Measurements from ENCODE around the gene CTPS2.
"Not testable (repeated sequence)": the region's sequence is repeated elsewhere in the genome, so short reads cannot be mapped to it uniquely, and the experiment has no call there.

The CTPS2 gene

GRCh38 chrX:16618422-16618821 lies 94.0 kb downstream of the CTPS2 start:
- H3K27ac Mint-ChIP-seq = no peak overlapping the region
- H3K4me3 Mint-ChIP-seq = no peak overlapping the region
- peaks cover 5% of the 10 kb centered on the region for H3K9me3 Mint-ChIP-seq

GRCh38 chrX:16617382-16617781 lies 95.1 kb downstream of the CTPS2 start:
- no peaks in the 10 kb centered on the region for H3K4me1 Mint-ChIP-seq
- H3K27me3 Mint-ChIP-seq (ENCODE audit: low read depth) = no peaks in the 10 kb centered on the region
- no peak for TF ChIP-seq CTCF (IDR thresholded peaks at IDR 0.05; ENCODE audit: unreplicated experiment in 3 of 3)
- H3K4me3 Mint-ChIP-seq = no peak overlapping the region
- peak overlapping the region in 2 of 3 experiments; percentile 0 to 30 for H3K27ac Mint-ChIP-seq
- peaks cover 5% of the 10 kb centered on the region for H3K9me3 Mint-ChIP-seq
- H3K36me3 Mint-ChIP-seq (ENCODE audit: low read depth) = peaks cover 79% of the 10 kb centered on the region

More at GRCh38 chrX:16618422-16618821, 94.0 kb downstream of the CTPS2 start:
- Mint-ChIP-seq H3K36me3 (ENCODE audit: low read depth) (peaks cover 73% of the 10 kb centered on the region), H3K4me1 (no peaks in the 10 kb centered on the region), H3K27me3 (ENCODE audit: low read depth) (no peaks in the 10 kb centered on the region)
- TF ChIP-seq CTCF (IDR thresholded peaks at IDR 0.05; ENCODE audit: unreplicated experiment in 3 of 3) = no peak

GRCh38 chrX:16612257-16612897 lies 100.1 kb downstream of the CTPS2 start:
- H3K4me1 Mint-ChIP-seq = no peaks in the 10 kb centered on the region
- peaks cover 69% of the 10 kb centered on the region for H3K36me3 Mint-ChIP-seq (ENCODE audit: low read depth)
- TF ChIP-seq CTCF (IDR thresholded peaks at IDR 0.05; ENCODE audit: unreplicated experiment in 3 of 3) = no peak
- H3K4me3 Mint-ChIP-seq = no peak overlapping the region
- H3K27ac Mint-ChIP-seq = no peak overlapping the region
- H3K9me3 Mint-ChIP-seq = no peaks in the 10 kb centered on the region
- no peaks in the 10 kb centered on the region for H3K27me3 Mint-ChIP-seq (ENCODE audit: low read depth)

- peaks cover 74% of the 10 kb centered on the region for H3K36me3 Mint-ChIP-seq (ENCODE audit: low read depth)
- H3K9me3 Mint-ChIP-seq; H3K27ac Mint-ChIP-seq; H3K4me1 Mint-ChIP-seq; H3K4me3 Mint-ChIP-seq; H3K27me3 Mint-ChIP-seq (ENCODE audit: low read depth): not testable (repeated sequence)
These were observed 101.8 kb downstream of the CTPS2 start for GRCh38 chrX:16610654-16611053.

GRCh38 chrX:16610121-16610621 lies 102.3 kb downstream of the CTPS2 start:
- no peak overlapping the region for H3K27ac Mint-ChIP-seq
- no peaks in the 10 kb centered on the region for H3K9me3 Mint-ChIP-seq
- no peaks in the 10 kb centered on the region for H3K27me3 Mint-ChIP-seq (ENCODE audit: low read depth)
- peaks cover 71% of the 10 kb centered on the region for H3K36me3 Mint-ChIP-seq (ENCODE audit: low read depth)
- no peaks in the 10 kb centered on the region for H3K4me1 Mint-ChIP-seq
- TF ChIP-seq CTCF (IDR thresholded peaks at IDR 0.05; ENCODE audit: unreplicated experiment in 3 of 3) = no peak
- no peak overlapping the region for H3K4me3 Mint-ChIP-seq

GRCh38 chrX:16606142-16606720 lies 106.2 kb downstream of the CTPS2 start:
- Mint-ChIP-seq H3K4me1 (no peaks in the 10 kb centered on the region), H3K9me3 (no peaks in the 10 kb centered on the region), H3K4me3 (no peak overlapping the region), H3K27me3 (ENCODE audit: low read depth) (no peaks in the 10 kb centered on the region), H3K27ac (no peak overlapping the region), H3K36me3 (ENCODE audit: low read depth) (peaks cover 73% of the 10 kb centered on the region)
- no peak for TF ChIP-seq CTCF (IDR thresholded peaks at IDR 0.05; ENCODE audit: unreplicated experiment in 3 of 3)

All from nephron (organoid).